GM11168 (cell line): ENCODE measurements around the gene ZNF180.
"Not testable (repeated sequence)": the region's sequence is repeated elsewhere in the genome, so short reads cannot be mapped to it uniquely, and the experiment has no call there.

ENCODE experiments used
- in situ Hi-C: fragments of 300-500 bp; cut with MboI; formaldehyde crosslinking; loops from one replicate; pipeline ENCODE4 v1.12.0; 2022; ENCODE audit warnings: low sequenced_read_pairs; ENCODE audit not compliant: unreplicated experiment

ZNF180 gene

DNA sequence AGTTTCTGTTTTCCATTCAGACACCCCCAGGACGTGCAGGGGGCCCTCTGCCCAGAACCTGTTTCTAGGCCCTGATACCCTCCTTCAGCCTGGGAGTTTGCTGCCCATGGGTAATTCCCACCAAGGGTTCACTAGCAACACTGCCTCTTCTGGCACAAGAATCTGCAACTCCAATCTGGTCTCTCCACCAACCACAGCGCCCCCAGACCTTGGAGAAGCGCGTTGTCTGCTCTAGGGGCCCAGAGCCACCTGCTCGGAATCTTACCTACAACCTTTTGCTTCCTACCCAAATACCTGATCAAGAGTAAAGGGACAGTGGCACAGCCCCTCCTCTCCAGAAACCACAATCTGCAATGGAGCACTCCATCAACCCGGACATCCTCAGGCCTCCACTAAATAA, 763 bp downstream of the ZNF180 start:
- in situ Hi-C loops = no loop called here

DNA sequence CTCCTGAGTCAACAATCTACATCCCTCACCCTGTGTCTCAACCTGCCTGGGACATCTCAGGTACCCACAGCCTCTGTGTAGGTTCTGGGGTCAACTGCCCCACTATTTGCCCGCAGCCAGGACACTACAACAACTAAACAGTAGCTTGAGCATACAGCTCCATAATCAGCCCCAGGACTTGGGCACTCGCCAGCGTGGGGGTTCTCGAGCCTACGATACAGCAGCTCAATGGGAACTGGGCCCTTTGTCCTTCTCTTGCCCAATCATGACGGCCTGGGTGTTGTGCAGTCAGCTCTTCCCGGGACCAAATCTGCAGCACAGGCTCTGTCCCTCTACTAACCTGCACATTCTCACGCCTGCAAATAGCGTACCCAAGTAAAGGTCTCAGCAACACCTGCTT, 1.3 kb downstream of the ZNF180 start:
- in situ Hi-C loops = no loop called here

DNA sequence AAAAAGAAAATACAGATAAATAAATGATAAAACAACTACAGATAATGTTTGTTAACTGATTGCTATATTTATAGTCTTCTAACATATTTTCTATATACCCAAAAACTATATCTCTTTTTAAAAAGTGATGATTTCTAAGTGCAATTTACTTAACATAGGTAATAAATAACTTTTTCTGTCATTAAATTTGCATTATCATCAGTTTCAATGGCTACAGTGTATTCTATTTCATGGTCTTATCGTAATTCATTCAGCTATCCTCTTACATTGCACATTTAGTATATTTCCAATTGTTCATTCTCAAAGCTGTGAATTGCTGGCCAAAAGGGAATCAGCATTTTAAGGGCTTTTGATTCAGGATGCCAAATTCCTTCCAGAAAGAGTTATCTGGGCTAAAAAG, 3.6 kb downstream of the ZNF180 start:
- in situ Hi-C loops = no loop called here

DNA sequence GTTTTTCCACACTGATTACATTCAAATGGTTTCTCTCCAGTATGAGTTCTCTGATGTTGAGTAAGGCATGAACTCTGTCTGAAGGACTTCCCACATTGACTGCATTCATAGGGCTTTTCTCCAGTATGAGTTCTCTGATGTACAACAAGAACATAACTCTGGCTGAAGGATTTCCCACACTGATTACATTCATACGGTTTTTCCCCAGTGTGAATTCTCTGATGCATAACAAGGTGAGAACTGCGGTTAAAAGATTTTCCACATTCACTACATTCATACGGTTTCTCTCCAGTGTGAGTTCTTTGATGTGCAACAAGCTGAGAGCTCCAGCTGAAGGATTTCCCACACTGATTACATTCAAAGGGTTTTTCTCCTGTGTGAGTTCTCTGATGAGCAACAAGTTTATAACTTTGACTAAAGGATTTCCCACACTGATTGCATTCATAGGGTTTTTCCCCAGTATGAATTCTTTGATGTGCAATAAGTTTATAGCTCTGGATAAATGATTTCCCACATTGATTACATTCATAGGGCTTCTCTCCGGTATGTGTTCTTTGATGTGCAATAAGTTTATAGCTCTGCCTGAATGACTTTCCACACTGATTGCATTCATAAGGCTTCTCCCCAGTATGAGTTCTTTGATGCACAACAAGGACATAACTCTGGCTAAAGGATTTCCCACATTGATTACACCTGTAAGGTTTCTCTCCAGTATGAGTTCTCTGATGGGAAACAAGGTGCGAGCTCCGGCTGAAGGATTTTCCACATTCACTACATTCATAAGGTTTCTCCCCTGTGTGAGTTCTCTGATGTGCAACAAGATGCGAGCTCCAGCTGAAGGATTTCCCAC, 23.5 kb downstream of the ZNF180 start:
- in situ Hi-C loops = no loop called here

DNA sequence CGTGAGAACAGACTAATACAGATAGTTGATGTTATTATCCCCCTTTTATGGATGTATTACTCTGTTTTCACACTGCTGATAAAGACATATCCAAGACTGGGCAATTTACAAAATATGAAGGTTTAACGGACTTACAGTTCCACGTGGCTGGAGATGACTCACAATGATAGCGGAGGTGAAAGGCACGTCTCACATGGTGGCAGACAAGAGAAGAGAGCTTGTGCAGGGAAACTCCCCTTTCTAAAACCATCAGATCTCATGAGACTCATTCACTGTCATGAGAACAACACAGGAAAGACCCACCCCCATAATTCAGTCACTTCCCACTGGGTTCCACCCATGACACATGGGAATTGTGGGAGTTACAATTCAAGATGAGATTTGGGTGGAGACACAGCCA, 31.6 kb downstream of the ZNF180 start:
- in situ Hi-C loops = not testable (repeated sequence)

DNA sequence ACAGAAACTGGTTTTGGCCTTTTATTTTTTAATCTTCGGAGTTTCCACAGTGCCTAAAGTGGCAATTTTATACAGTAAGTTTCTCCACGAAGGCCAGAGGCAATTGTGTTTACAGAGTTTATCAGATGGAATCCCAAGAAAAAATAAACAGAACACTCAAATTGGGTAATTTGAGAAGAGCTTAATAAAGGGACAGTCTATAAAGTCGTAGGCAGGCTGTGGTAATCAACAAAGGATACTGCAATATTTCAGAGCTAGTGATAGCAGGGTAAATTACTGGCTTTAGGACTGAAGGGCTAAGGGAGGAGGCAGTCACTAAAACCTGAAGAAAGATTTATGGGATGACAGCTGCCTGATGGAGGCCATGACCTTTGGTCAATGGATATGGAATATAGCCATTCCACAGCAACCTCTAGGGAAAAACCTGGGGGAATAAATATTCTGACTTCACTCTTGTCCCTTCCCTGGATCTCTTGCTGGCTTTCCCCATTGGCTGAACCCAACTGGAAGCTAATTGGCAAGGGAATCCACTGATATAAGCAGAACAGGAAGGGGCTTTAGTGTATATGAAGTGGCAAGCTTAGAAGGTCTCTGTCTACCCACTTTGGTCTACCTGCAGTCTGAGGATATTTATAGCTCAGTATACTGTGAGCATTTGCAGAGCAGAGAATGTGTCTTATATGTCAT, 37.6 kb downstream of the ZNF180 start:
- in situ Hi-C loops = not testable (repeated sequence)

DNA sequence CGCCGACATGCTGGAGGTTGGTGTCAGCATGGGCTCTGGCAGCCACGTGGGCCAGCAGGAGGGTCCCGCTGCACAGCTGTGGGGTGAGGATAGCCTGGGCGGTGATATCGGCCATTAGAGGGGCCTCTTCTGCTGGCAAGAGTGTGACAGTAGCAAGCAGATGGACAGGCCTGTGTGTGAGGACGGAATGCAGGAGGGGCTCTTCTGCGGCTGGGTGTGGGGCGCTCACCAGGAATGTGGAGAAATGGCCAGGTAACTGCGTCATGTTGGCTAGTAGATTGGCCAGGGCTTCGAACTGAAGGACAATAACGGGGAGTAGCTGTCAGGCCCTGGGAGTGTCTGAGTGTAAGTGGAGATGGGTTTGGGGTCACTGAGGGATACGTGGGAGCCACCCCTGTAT, 44.3 kb downstream of the ZNF180 start:
- in situ Hi-C loops = not testable (repeated sequence)

DNA sequence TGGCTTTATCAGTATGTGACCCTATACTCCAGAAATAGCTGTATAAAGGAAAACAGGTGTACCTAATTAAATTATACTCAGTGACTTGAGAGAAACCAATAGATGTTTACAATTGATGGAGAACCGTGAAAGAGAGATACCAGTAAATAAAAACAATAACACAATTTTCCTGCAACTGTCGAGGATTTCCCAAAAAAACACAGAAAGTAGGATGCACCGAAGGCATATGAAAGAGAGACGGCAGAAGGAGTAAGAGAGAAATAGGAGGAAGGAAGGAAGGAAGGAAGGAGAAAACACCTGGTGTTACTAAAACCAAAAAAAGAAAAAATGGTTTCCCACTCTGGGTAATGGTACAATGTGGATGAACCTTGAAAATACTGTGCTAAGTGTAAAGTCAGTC, 45.2 kb downstream of the ZNF180 start:
- in situ Hi-C loops = no loop called here

DNA sequence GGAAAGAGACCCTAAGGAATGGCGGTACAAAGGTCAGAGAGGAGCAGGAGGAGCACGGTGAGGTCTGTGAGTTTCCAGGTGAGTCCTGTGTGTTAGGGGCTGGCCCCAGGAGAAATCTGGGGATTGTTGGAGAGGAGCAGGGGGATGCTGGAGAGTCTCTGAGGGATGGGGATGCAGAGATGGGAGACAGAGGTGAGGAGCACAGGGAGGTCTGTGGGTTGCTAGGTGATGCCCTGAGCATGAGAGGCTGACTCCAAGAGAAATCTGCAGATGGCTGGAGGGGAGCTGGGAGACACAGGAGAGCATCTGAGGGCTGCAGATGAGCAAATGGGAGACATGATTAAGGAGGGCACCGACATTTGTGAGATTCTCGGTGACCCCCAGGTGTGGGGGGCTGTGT, 48.0 kb downstream of the ZNF180 start:
- in situ Hi-C loops = no loop called here

DNA sequence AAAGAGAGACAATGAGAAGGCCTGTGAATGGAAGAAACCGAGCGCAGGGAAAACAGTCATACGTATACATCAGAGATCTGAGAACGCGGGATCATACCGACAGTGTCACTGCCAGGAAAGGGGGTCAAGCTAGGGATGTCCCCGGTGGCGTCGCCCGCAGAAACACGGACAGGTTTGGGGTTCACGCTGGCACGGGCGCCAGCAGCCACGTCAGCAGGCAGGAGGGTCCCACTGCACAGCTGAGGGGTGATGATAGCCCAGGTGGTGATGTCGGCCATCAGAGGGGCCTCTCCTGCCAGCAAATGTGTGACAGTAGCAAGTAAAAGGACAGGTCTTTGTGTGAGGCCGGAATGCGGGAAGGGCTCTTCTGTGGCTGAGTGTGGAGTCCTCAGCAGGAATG, 48.6 kb downstream of the ZNF180 start:
- in situ Hi-C loops = no loop called here

DNA sequence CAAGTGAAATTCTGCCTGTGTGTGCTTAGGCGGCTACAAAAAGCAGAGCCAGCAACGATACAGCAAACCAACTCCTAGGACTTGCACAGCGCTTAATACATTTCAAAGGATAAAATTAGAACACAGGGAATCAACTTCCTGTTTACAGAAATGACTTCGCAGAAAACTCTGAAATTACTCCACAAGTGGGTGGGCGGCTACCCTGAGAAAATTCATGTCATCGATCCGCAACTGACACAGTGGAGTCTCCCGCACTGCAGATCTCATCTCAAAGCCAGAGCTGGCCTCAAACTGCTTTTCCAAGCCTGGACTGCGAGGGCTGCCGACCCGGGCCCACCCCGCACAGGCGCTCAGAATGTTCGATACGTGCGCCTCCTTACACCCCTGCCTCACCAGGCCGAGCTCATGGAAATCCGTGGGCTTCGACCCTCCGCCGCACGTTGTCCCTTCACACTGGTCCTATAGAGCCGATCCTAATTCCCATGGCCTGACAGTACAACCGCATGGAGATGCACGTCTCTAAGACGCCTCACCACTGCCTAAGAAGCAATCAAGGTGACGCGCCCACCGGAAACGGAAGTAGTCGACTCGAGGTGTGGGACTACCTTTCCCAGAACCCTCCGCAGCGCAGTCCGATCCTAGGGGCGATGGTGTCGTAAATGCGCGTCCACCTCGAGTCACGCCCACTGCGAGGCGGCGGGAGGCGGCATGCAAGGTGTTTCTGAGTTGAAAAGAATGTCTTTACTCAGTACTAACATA, 52.2 kb downstream of the ZNF180 start, which contains the start of gene ZNF229:
Gene ZNF229 (minus strand): TSS at position 557 of the 759 bp plus-strand sequence. CDS start 5,625 bp downstream, outside the sequence.
- in situ Hi-C loops = no loop called here

DNA sequence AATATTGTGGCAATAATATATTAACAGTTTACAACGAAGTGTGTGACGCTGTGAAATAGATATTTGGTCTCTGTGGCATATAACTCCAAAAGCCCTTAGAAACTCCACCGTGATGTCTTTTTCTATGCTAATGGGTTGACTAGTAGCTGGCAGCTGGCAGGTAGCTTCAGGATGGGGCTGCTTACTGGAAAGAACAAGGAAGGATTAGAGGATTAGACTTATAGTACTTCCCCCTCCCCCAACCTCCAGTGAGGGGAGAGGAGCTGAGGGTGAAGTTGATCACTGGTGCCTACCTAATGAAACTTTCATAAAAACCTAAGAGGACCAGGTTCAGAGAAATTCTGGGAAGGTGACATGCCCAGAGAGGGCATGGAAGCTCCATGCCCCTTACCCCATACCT, 61.9 kb downstream of the ZNF180 start:
- in situ Hi-C loops = no loop called here

DNA sequence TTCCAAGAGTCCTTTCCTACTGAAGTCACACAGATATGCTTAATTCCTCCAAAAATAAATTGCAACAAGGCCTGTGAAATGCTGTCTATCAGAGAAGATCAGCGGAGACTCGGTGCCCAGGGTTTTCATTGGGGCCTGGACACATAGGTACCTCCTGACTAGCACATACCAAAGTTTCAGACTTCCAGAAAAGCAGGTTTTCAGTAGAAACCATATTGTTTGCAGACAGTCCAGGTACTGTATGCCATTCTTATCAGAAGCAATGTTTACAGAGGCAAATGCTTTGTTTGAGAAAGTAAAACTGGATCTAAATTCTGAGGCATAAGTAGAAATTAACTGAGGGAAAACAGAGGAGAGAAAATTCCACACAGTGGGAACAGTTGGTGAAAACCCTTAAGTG, 64.9 kb downstream of the ZNF180 start:
- in situ Hi-C loops = no loop called here

DNA sequence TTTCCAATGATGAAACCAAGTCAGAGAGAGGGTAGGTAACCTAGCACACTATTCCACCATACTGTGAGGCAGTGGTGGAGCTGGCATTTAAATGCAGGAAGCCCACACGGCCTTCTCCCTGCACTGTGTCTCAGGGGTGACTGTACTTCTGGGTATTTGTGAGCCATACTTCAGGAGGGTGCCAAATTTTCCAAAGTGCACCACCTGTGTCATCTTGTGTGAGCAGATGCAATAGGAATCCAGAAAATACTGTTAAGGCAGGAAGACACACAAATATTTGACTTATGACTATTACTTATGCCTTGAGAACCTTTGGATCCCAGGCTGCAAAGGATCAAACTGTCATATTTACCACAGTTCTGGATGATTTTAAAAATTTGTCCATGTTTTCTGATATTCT, 69.4 kb downstream of the ZNF180 start:
- in situ Hi-C loops = no loop called here
